Erythroblast (primary cell): ENCODE data around the gene PHF20.

Experiments
- GATA1 ChIP-seq: IDR thresholded peaks from 2 replicates; pipeline ENCODE4 v1.6.1; 2011; ENCODE audit warnings: low read depth, mild to moderate bottlenecking, control low read depth, low read length, moderate library complexity
- POLR2A ChIP-seq: IDR thresholded peaks from 2 replicates; pipeline ENCODE4 v1.6.1; 2011; ENCODE audit warnings: mild to moderate bottlenecking, low read length

DNA sequence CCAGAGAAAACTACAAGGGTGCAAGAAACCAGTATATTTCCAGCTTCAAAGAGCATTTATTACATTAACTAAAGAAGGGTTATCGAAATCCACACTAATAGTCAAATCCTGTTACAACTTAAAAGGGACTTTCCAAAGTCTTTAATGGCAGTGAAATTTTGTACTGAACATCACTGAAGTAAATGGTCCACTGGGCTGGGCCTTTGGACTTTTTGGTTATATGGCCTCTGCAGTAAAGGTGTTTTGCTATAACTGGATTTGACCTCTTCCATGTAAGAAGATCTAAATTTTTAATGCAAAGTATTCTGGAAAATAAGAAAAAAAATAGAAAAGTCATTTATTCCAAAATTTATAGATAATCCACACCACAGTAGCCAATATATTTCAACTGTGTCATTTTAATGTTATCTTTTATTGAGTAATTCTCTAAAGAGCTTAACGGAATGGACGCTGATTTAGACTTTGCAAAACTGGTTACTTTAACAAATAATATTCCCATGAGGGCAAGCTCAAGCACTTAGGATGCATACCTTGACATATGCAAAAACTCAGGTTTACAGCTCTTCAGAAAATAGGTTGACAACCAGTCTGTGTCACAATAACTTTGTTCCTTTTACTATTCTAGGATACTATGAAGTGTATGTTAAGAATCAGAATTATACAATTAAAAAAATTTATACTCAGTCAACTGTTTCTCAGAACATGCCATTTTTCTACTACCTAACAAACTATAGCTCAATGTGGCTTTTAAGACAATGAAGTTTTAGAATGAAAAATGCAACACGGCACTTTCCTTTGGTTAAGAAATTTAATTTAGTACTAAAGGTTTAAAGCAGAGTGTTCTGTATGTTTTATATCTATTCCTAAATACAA lies 36.8 kb upstream of the PHF20 start:
- TF ChIP-seq POLR2A, result no peak
- no peak for TF ChIP-seq GATA1
